BLaER1 (cell line): ENCODE results near the gene ZNF575.

ENCODE experiments used
- H3K27ac ChIP-seq: shearing (Covaris generic); formaldehyde crosslinking; 2 replicates; pipeline ENCODE4 v1.8.1; 2022
- H3K27me3 ChIP-seq: shearing (Covaris generic); formaldehyde crosslinking; 2 replicates; pipeline ENCODE4 v1.8.1; 2022
- H3K36me3 ChIP-seq: shearing (Covaris generic); formaldehyde crosslinking; 2 replicates; pipeline ENCODE4 v1.8.1; 2022
- H3K4me1 ChIP-seq: shearing (Covaris generic); formaldehyde crosslinking; 2 replicates; pipeline ENCODE4 v1.8.1; 2022
- H3K4me2 ChIP-seq: shearing (Covaris generic); formaldehyde crosslinking; 2 replicates; pipeline ENCODE4 v1.8.1; 2022
- H3K4me3 ChIP-seq: shearing (Covaris generic); formaldehyde crosslinking; 2 replicates; pipeline ENCODE4 v1.8.1; 2022
- H3K9ac ChIP-seq: shearing (Covaris generic); formaldehyde crosslinking; 2 replicates; pipeline ENCODE4 v1.8.1; 2022
- H3K9me3 ChIP-seq: shearing (Covaris generic); formaldehyde crosslinking; 2 replicates; pipeline ENCODE4 v1.8.1; 2022
- H4K20me1 ChIP-seq: shearing (Covaris generic); formaldehyde crosslinking; 2 replicates; pipeline ENCODE4 v1.8.1; 2022
- Cebpa-rat ChIP-seq: shearing (Covaris generic); IDR thresholded peaks from 2 replicates; pipeline ENCODE4 v1.8.1; 2022

The ZNF575 gene

GRCh38 chr19:43563816-43564457 is 30.9 kb downstream of the ZNF575 start:
- Histone ChIP-seq H3K36me3 (peaks cover 7% of the 10 kb centered on the region), H3K27ac (peak overlapping the region; percentile 95), H3K9me3 (no peaks in the 10 kb centered on the region), H3K4me1 (peaks cover 80% of the 10 kb centered on the region), H4K20me1 (no peaks in the 10 kb centered on the region), H3K4me3 (peak overlapping the region; percentile 40), H3K9ac (peak overlapping the region; percentile 78), H3K4me2 (peak overlapping the region; percentile 87), H3K27me3 (no peaks in the 10 kb centered on the region)
- no peak for TF ChIP-seq Cebpa-rat

GRCh38 chr19:43564800-43565199 is 31.8 kb downstream of the ZNF575 start:
- H3K9me3 ChIP-seq = no peaks in the 10 kb centered on the region
- peak overlapping the region; percentile 87 for H3K4me2 ChIP-seq
- peaks cover 76% of the 10 kb centered on the region for H3K4me1 ChIP-seq
- TF ChIP-seq Cebpa-rat = no peak; the same call in 1 of the 2 replicates
- peak overlapping the region; percentile 40 for H3K4me3 ChIP-seq
- H3K36me3 ChIP-seq = peaks cover 2% of the 10 kb centered on the region
- no peaks in the 10 kb centered on the region for H3K27me3 ChIP-seq
- H3K9ac ChIP-seq = peak overlapping the region; percentile 78
- no peaks in the 10 kb centered on the region for H4K20me1 ChIP-seq
- peak overlapping the region; percentile 95 for H3K27ac ChIP-seq

- H3K9me3 ChIP-seq = no peaks in the 10 kb centered on the region
- no peak overlapping the region for H3K4me2 ChIP-seq
- H3K9ac ChIP-seq = no peak overlapping the region
These were observed 36.7 kb downstream of the ZNF575 start for GRCh38 chr19:43569657-43570056.

GRCh38 chr19:43570174-43570791 is 37.3 kb downstream of the ZNF575 start:
- no peak for TF ChIP-seq Cebpa-rat
- Histone ChIP-seq H3K4me1 (peaks cover 57% of the 10 kb centered on the region), H3K36me3 (peaks cover 32% of the 10 kb centered on the region), H3K27me3 (no peaks in the 10 kb centered on the region), H3K27ac (0 out of 2 replicates have a peak overlapping the region, but pooled peaks have one; percentile 31), H4K20me1 (no peaks in the 10 kb centered on the region), H3K4me2 (no peak overlapping the region), H3K9ac (peak overlapping the region; percentile 4; the same call in 1 of the 2 replicates), H3K9me3 (no peaks in the 10 kb centered on the region), H3K4me3 (no peak overlapping the region)

More at GRCh38 chr19:43569657-43570056, 36.7 kb downstream of the ZNF575 start:
- Histone ChIP-seq H4K20me1 (no peaks in the 10 kb centered on the region), H3K36me3 (peaks cover 32% of the 10 kb centered on the region), H3K4me3 (no peak overlapping the region), H3K27ac (no peak overlapping the region), H3K27me3 (no peaks in the 10 kb centered on the region), H3K4me1 (peaks cover 60% of the 10 kb centered on the region)
- TF ChIP-seq Cebpa-rat = no peak

GRCh38 chr19:43572171-43572588 is 39.2 kb downstream of the ZNF575 start:
- Histone ChIP-seq H3K4me2 (no peak overlapping the region), H3K27ac (peak overlapping the region; percentile 13; the same call in 1 of the 2 replicates), H3K4me1 (peaks cover 52% of the 10 kb centered on the region), H4K20me1 (no peaks in the 10 kb centered on the region), H3K9ac (peak overlapping the region; percentile 24; the same call in 1 of the 2 replicates), H3K36me3 (peaks cover 32% of the 10 kb centered on the region), H3K9me3 (no peaks in the 10 kb centered on the region), H3K27me3 (no peaks in the 10 kb centered on the region), H3K4me3 (no peak overlapping the region)
- no peak for TF ChIP-seq Cebpa-rat

GRCh38 chr19:43574424-43575155 is 41.6 kb downstream of the ZNF575 start:
- Histone ChIP-seq H3K27ac (peak overlapping the region; percentile 71), H3K9ac (peak overlapping the region; percentile 79), H3K27me3 (no peaks in the 10 kb centered on the region), H3K4me2 (peak overlapping the region; percentile 89), H3K4me1 (peaks cover 55% of the 10 kb centered on the region), H3K4me3 (peak overlapping the region; percentile 81), H3K36me3 (peaks cover 32% of the 10 kb centered on the region), H3K9me3 (no peaks in the 10 kb centered on the region), H4K20me1 (no peaks in the 10 kb centered on the region)
- no peak for TF ChIP-seq Cebpa-rat

GRCh38 chr19:43575156-43575950 is 42.4 kb downstream of the ZNF575 start, which contains the start of the genes PINLYP and XRCC1:
Gene PINLYP, plus strand, starts transcription at chr19:43575801. Its CDS starts 1,391 bp downstream, at chr19:43577192.
Gene XRCC1, minus strand, starts transcription at chr19:43575527. Its CDS starts 69 bp downstream, at chr19:43575458.
- TF ChIP-seq Cebpa-rat = no peak
- no peaks in the 10 kb centered on the region for H3K9me3 ChIP-seq
- peak within 1 kb of the TSS; percentile 71 for H3K27ac ChIP-seq
- peak within 1 kb of the TSS; percentile 79 for H3K9ac ChIP-seq
- peaks cover 30% of the 10 kb centered on the region for H3K36me3 ChIP-seq
- H3K27me3 ChIP-seq = no peaks in the 10 kb centered on the region
- H3K4me1 ChIP-seq = peaks cover 54% of the 10 kb centered on the region
- peak within 1 kb of the TSS; percentile 81 for H3K4me3 ChIP-seq
- peak within 1 kb of the TSS; percentile 89 for H3K4me2 ChIP-seq
- no peaks in the 10 kb centered on the region for H4K20me1 ChIP-seq

- peaks cover 52% of the 10 kb centered on the region for H3K4me1 ChIP-seq
- no peaks in the 10 kb centered on the region for H3K27me3 ChIP-seq
- peak overlapping the region; percentile 56; the same call in 1 of the 2 replicates for H3K27ac ChIP-seq
- H4K20me1 ChIP-seq = no peaks in the 10 kb centered on the region
- H3K4me2 ChIP-seq = peak overlapping the region; percentile 89
- H3K36me3 ChIP-seq = peaks cover 23% of the 10 kb centered on the region
- peak overlapping the region; percentile 81 for H3K4me3 ChIP-seq
- H3K9ac ChIP-seq = peak overlapping the region; percentile 61; the same call in 1 of the 2 replicates
- no peak for TF ChIP-seq Cebpa-rat
- no peaks in the 10 kb centered on the region for H3K9me3 ChIP-seq
These were observed 43.2 kb downstream of the ZNF575 start for GRCh38 chr19:43575955-43576878.
